ENCODE results near the gene TM4SF1.

- peak; percentile 95 for TF ChIP-seq CTCF (IDR thresholded peaks at IDR 0.05; ENCODE audit: low read length)
- no peak for TF ChIP-seq EZH2 (optimal IDR thresholded peaks at IDR 0.05; ENCODE audit: low read depth, low read length)
Measured at GRCh38 chr3:149393345-149394160, 16.1 kb upstream of the TM4SF1 start.

Data from MM.1S (cell line).